Adrenal gland (tissue), 12 donors: ENCODE results near the gene KLHL21. TPM values are rescaled to one million over a fixed set of nuclear protein-coding genes. Genes with fewer than 3 reads are reported as not detected.
A peak's percentile ranks its signal among the peaks of the same experiment; 100 is the strongest.

ENCODE experiments used
- DNase-seq, 7 donors: peaks; one replicate each; pipeline ENCODE4 v3.0.0-alpha.2; 2019 to 2020
- H3K27ac ChIP-seq, 5 donors: fragments of 200-600 bp; sonication (generic) in 4 of 5; 1 replicate in 3 of 5; 2 replicates in 2 of 5; pipeline versions ENCODE4 v1.5.1 to v1.8.0; 2016 to 2020; ENCODE audit warnings: mild to moderate bottlenecking in 1 of 5
- H3K27me3 ChIP-seq: fragments of 200-600 bp; 2 replicates; pipeline ENCODE4 v1.8.0; 2021
- H3K36me3 ChIP-seq, 2 donors: fragments of 200-600 bp; replicated peaks in 1 of 2; 1 replicate in 1 of 2; 2 replicates in 1 of 2; pipeline versions ENCODE4 v1.5.1 to v1.8.0; 2018 to 2022
- H3K4me1 ChIP-seq, 2 donors: fragments of 200-600 bp; replicated peaks in 1 of 2; 1 replicate in 1 of 2; 2 replicates in 1 of 2; pipeline versions ENCODE4 v1.5.1 to v1.8.0; 2018 to 2021
- H3K4me3 ChIP-seq, 4 donors: fragments of 200-600 bp; sonication (generic) in 3 of 4; one replicate each; pipeline ENCODE4 v1.5.1; 2016 to 2018
- H3K9me3 ChIP-seq, 3 donors: fragments of 200-600 bp; sonication (generic) in 1 of 3; replicated peaks in 1 of 3; 1 replicate in 2 of 3; 2 replicates in 1 of 3; pipeline versions ENCODE4 v1.5.1 to v1.8.0; 2016 to 2021
- POLR2A ChIP-seq, 2 donors: fragments of 450-650 bp; IDR thresholded peaks; one replicate each; pipeline ENCODE4 v1.6.1; 2017; ENCODE audit warnings: antibody characterized with exemption in 2 of 2, mild to moderate bottlenecking in 2 of 2, moderate library complexity in 1 of 2
- WGBS, 4 donors: extraction: QIAGEN DNeasy Blood & Tissue Kit in 2 of 4; methylation state at CpG; one replicate each; pipeline versions ENCODE4 v1.1.5 to v1.1.7; 2013 to 2017; 5-methylcytosine and 5-hydroxymethylcytosine counted together
- intact Hi-C, 2 donors: fragments of 100-400 bp; cut with DNase I; formaldehyde crosslinking; loops; one replicate each; pipeline versions ENCODE4 v1.14.1 to v1.15.0; 2022 to 2023
- polyA plus RNA-seq, 3 donors: library from polyadenylated mRNA; stranded (reverse); fragments of 200-250 nt in 2 of 3; fragments of 350-450 nt in 1 of 3; fragmentation: Illumina TruSeq in 1 of 3; extraction: RNeasy Lipid Tissue Mini Kit (QIAGEN cat#74804) in 1 of 3; gene quantifications; one replicate each; pipeline ENCODE4 v1.2.3, GENCODE V29; 2013 to 2014
- total RNA-seq, 9 donors: library from RNA; depleted of rRNA in 4 of 9; stranded (reverse); fragments of >200 nt in 4 of 9; fragments of 120-200 nt in 1 of 9; fragmentation: NEBNext Ultra II Directional in 1 of 9; extraction: Animal tissue kit (Norgen Biotek cat#: 25700) in 1 of 9; gene quantifications; one replicate each; pipeline versions ENCODE4 v1.1.0 to v1.2.4, GENCODE V29; 2013 to 2023
- TF ChIP-seq, protein P1 (sequence below), 6 experiments: fragments of 450-650 bp in 4 of 6; fragments of 200-600 bp in 2 of 6; sonication (generic) in 1 of 6; IDR thresholded peaks; 1 replicate in 5 of 6; 2 replicates in 1 of 6; pipeline versions ENCODE4 v1.5.1 to v1.8.0; 2016 to 2021; ENCODE audit warnings: antibody characterized with exemption in 6 of 6, mild to moderate bottlenecking in 2 of 6, moderate library complexity in 1 of 6
- donor health status: healthy with polysubstance abuse.
- donor health status: Bipolar disorder and iron deficiency.
- donor health status: DM: yes; HTN: yes; CAD: no.
- donor health status: DM: no; HTN: no; CAD: no.
- donor health status: DM: no; HTN: no; CAD: no.
- donor health status: DM: yes; HTN: yes; CAD: no.

KLHL21 gene
- total and polyA plus RNA-seq, 12 donors = 11.7 to 108 (median 35.9) TPM

DNA sequence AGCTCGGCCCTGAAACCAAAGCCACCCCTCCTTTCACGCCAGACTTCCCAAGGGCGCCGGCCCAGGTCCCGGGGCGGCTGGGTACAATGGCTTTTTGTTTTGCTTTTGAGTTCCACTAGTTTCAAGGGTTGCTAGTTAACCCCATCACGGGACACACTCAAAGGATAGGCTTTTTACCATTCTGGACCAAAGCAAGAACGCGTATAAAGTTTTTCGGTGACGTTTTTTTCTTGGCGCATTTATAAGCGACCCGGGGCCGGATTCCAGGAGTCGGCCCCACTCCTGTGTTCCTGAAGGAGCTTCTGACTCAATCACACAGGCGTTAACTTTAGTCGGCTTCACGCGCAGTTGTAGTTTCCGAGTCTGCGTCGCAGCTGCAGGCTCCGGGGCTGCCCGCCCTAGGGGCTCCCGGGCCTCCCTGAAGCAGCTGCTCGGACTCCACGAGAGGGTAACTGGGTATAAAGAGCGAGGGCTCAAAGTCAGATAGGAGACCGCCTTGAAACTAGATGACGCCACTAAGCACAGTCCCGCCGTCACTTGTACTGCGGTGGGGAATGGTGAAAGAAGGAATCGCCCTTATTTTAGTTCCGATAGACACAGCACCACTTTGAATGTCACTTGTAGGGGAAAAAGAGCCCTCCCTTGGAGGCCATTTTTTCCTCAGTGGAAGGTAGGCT is 707 bp upstream of the KLHL21 start:
- Histone ChIP-seq H3K27ac (peak overlapping the region; percentile 80 to 99 (median 98)), H3K4me1 (peaks cover 28 to 40% of the 10 kb centered on the region in 2 donors), H3K4me3 (peak overlapping the region; percentile 42 to 71 (median 52)), H3K36me3 (peaks cover 0 to 12% of the 10 kb centered on the region in 2 donors), H3K27me3 (no peaks in the 10 kb centered on the region), H3K9me3 (no peaks in the 10 kb centered on the region)
- intact Hi-C loops = no loop called here
- WGBS, 4 donors = 0% methylated on average over 17 to 36 of the region's 36 CpGs
- TF ChIP-seq POLR2A (IDR thresholded peaks at IDR 0.05) = peak in 1 of 2 donors; percentile 46
- TF ChIP-seq, protein P1, sequence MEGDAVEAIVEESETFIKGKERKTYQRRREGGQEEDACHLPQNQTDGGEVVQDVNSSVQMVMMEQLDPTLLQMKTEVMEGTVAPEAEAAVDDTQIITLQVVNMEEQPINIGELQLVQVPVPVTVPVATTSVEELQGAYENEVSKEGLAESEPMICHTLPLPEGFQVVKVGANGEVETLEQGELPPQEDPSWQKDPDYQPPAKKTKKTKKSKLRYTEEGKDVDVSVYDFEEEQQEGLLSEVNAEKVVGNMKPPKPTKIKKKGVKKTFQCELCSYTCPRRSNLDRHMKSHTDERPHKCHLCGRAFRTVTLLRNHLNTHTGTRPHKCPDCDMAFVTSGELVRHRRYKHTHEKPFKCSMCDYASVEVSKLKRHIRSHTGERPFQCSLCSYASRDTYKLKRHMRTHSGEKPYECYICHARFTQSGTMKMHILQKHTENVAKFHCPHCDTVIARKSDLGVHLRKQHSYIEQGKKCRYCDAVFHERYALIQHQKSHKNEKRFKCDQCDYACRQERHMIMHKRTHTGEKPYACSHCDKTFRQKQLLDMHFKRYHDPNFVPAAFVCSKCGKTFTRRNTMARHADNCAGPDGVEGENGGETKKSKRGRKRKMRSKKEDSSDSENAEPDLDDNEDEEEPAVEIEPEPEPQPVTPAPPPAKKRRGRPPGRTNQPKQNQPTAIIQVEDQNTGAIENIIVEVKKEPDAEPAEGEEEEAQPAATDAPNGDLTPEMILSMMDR (IDR thresholded peaks at IDR 0.05) = no peak
- DNase-seq = peak; percentile 63 to 84 (median 71)

DNA sequence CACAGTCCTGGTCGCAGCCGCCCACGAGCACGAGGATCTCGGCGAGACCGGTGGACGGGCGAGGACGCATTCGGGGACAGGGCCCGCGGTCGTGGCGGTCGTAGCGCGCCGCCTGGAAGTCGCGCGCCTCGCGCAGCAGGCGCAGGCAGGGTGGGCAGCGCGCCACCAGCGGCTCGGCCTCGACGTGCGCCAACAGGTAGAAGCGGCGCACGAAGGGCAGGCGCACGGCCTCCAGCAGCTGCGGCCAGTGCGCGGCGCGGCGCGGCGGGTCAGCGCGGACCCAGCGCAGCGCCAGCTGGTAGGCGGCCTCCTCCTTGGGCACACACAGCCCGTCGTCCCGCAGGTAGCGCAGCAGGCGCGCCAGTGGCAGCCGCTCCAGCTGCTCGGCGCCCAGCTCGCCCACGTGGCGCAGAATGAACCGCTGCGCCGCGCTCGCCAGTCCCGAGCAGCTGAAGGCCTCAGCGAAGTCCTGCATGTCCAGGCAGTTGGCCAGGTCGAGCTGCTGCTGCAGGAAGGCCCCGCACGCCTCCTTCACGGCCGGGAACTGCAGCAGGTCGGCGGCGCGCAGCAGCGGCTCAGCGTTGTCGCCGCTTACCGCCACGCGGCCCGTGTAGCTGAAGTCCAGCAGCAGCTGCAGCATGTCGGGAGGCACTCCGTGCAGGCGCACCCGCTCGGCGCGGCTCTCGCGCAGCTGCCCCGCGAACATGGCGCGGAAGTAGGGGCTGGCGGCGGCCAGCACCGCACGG is 573 bp downstream of the KLHL21 start:
- peak overlapping the region; percentile 55 to 99 (median 98) for H3K27ac ChIP-seq
- 0% methylated on average over 36 to 103 of the region's 103 CpGs; no CpG with 5 or more reads in 1 of the 4 donors for WGBS, 4 donors
- H3K4me3 ChIP-seq = peak overlapping the region; percentile 14 to 71 (median 44)
- TF ChIP-seq, protein P1 (IDR thresholded peaks at IDR 0.05) = peak in 1 of 6 experiments; percentile 4
- no peak for TF ChIP-seq POLR2A (IDR thresholded peaks at IDR 0.05)
- peaks cover 0 to 25% of the 10 kb centered on the region in 2 donors for H3K36me3 ChIP-seq
- DNase-seq = peak; percentile 64 to 80 (median 71)
- intact Hi-C loops = no loop called here
- no peaks in the 10 kb centered on the region for H3K9me3 ChIP-seq
- H3K4me1 ChIP-seq = peaks cover 38 to 52% of the 10 kb centered on the region in 2 donors
- H3K27me3 ChIP-seq = no peaks in the 10 kb centered on the region

DNA sequence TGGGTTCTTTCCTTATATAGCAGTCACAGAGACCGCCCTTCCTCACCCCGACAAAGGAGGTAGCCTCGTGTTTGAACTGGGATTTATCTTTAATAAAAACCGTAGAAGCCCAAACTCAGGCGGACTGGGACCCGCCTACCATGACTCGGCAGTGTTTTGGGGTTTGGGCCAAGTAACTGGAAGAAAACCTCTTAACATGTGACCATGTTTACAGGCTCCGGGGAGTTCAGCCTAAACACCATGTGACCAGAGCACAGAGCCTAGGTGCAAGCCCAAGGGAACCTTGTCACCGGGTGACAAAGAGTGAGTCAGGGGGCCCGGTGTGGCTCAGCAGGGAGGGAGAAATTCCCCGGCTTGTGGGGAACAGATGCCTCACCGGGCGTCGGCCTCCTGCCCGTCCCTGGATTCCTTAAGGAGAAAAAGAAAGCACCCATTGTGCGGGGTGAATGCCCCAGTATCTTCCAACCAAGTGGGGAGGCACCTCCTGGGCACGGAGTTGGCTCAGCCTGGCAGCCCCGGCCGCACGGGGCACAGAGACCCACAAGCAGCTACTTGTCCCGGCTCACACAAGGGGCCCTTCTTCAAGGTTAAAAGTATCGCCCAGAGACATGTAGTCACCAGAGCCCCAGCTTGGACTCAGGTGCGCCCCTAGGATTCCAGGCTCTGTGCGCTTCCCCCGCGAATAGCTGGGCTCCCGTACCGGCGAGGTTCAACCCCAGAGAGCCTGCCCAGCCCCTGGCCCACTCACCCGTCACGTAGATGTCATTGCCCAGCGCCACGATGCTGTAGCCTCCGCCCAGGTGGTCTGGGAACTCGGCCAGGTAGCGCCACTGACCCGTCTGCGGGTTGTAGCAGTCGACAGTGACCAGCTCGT is 1.4 kb downstream of the KLHL21 start:
- Histone ChIP-seq H3K9me3 (no peaks in the 10 kb centered on the region), H3K36me3 (peaks cover 0 to 33% of the 10 kb centered on the region in 2 donors), H3K27me3 (no peaks in the 10 kb centered on the region), H3K4me3 (peak overlapping the region; percentile 14 to 71 (median 44)), H3K4me1 (peaks cover 43 to 59% of the 10 kb centered on the region in 2 donors), H3K27ac (peak overlapping the region; percentile 55 to 99 (median 98))
- DNase-seq = peak; percentile 90 to 97 (median 96)
- peak in 1 of 2 donors; percentile 95 for TF ChIP-seq POLR2A (IDR thresholded peaks at IDR 0.05)
- TF ChIP-seq, protein P1 (IDR thresholded peaks at IDR 0.05) = peak in 1 of 6 experiments; percentile 6
- intact Hi-C loops = no loop called here
- 0 to 1% (median 1%) methylated on average over 11 to 40 of the region's 40 CpGs for WGBS, 4 donors
